Thyroid gland (tissue), 4 donors: Measurements from ENCODE around the gene MRAS.

Experiments used
- POLR2A ChIP-seq, 2 donors: fragments of 450-650 bp; IDR thresholded peaks; one replicate each; pipeline ENCODE4 v1.6.1; 2017; ENCODE audit warnings: antibody characterized with exemption in 2 of 2, mild to moderate bottlenecking in 2 of 2, moderate library complexity in 1 of 2
- TF ChIP-seq, protein P1 (sequence below), 6 experiments: fragments of 200-600 bp in 3 of 6; fragments of 450-650 bp in 3 of 6; sonication (generic) in 3 of 6; IDR thresholded peaks; one replicate each; pipeline ENCODE4 v1.5.1; 2016 to 2019; ENCODE audit warnings: antibody characterized with exemption in 6 of 6, mild to moderate bottlenecking in 2 of 6, inconsistent platforms in 1 of 6, moderate library complexity in 1 of 6

DNA sequence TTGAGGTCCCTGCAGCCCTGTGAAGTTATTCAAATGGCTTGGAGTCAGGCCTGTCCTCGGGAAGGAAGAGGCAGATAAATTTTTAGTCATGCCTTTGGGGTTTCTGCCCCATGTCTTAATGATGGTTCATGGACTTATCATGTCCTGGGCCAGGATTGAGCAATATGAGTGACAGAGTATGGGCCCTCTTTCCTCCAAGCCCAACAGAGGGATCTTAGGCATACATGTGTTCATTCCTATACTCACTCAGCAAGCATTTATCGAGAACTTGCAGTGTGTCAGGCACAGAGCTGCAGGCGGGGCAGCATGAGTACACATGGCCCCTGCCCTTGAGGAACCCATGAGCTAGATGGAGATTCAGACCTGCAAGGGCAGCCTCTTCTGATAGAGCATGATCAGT, 92.2 kb downstream of the MRAS start:
- TF ChIP-seq POLR2A (IDR thresholded peaks at IDR 0.05) = no peak
- TF ChIP-seq, protein P1, sequence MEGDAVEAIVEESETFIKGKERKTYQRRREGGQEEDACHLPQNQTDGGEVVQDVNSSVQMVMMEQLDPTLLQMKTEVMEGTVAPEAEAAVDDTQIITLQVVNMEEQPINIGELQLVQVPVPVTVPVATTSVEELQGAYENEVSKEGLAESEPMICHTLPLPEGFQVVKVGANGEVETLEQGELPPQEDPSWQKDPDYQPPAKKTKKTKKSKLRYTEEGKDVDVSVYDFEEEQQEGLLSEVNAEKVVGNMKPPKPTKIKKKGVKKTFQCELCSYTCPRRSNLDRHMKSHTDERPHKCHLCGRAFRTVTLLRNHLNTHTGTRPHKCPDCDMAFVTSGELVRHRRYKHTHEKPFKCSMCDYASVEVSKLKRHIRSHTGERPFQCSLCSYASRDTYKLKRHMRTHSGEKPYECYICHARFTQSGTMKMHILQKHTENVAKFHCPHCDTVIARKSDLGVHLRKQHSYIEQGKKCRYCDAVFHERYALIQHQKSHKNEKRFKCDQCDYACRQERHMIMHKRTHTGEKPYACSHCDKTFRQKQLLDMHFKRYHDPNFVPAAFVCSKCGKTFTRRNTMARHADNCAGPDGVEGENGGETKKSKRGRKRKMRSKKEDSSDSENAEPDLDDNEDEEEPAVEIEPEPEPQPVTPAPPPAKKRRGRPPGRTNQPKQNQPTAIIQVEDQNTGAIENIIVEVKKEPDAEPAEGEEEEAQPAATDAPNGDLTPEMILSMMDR (IDR thresholded peaks at IDR 0.05) = no peak
